VCaP (cell line): ENCODE results near the gene CST2.
"Not testable (repeated sequence)": the region's sequence is repeated elsewhere in the genome, so short reads cannot be mapped to it uniquely, and the experiment has no call there.

ENCODE experiments used
- H3K27ac ChIP-seq: fragments of 450-650 bp; 2 replicates; pipeline ENCODE4 v1.5.1; 2017
- TF ChIP-seq, protein P1 (sequence below): fragments of 450-650 bp; conservative IDR thresholded peaks from 2 replicates; pipeline ENCODE4 v1.5.1; 2017; ENCODE audit warnings: mild to moderate bottlenecking, moderate library complexity

CST2 gene

DNA sequence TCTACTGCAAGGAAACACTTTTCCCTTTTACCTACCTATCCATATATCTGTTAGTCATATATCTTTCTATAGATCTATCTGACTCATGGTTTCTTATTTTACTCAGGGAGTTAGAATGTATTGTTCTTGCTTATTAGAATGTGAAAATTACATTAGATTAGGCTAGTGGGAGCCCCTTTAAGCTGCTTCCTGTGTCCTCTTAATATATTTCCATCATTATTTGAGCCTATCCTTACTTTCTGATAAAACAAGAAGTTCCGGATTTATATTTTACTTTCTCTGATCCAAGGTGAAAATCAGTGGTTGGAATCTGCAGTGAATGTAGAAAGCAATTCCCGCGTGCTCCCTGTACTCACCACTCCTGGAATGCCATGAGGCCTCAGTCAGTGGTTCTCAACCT is 31.0 kb downstream of the CST2 start:
- TF ChIP-seq, protein P1, sequence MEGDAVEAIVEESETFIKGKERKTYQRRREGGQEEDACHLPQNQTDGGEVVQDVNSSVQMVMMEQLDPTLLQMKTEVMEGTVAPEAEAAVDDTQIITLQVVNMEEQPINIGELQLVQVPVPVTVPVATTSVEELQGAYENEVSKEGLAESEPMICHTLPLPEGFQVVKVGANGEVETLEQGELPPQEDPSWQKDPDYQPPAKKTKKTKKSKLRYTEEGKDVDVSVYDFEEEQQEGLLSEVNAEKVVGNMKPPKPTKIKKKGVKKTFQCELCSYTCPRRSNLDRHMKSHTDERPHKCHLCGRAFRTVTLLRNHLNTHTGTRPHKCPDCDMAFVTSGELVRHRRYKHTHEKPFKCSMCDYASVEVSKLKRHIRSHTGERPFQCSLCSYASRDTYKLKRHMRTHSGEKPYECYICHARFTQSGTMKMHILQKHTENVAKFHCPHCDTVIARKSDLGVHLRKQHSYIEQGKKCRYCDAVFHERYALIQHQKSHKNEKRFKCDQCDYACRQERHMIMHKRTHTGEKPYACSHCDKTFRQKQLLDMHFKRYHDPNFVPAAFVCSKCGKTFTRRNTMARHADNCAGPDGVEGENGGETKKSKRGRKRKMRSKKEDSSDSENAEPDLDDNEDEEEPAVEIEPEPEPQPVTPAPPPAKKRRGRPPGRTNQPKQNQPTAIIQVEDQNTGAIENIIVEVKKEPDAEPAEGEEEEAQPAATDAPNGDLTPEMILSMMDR: no peak
- no peak overlapping the region for H3K27ac ChIP-seq

DNA sequence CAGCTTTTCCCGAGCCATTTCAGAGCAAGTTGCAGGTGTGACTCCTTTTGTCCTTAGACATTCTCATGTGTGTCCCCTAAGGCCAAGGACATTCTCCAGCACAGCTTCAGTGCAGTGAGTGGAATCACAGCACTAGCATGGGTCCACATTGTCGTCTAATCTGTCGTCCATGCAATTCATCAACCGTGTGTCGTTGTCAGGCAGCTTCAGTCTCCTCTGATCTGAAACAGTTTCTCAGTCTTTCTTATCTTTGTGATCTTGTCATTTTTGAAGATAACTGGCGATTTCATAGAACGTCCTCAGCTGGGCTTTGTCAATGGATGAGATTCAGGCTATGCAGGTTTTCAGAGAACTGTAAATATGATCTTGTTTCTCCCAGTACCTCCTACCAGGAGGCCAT is 31.7 kb downstream of the CST2 start:
- no peak overlapping the region for H3K27ac ChIP-seq
- TF ChIP-seq, protein P1: no peak

DNA sequence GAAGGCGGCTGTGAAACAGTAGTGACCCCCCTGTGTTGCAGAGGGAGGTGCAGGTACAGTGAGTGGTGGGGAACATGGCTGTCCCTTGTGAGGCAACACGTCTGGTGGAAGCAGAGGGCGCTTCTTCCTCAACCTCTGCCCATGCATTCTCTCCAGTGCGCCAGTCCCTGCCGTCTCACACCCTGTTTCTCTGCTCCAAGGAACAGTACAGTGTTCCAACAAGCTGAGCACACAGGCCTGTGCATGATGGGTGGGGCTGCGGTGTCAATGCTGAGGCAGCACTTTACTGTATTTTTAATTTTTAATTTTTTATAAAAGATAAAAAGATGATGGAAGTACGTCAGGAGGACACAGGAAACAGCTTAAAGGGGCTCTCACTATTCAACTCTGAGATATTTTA is 32.5 kb downstream of the CST2 start:
- no peak overlapping the region for H3K27ac ChIP-seq
- TF ChIP-seq, protein P1: no peak

DNA sequence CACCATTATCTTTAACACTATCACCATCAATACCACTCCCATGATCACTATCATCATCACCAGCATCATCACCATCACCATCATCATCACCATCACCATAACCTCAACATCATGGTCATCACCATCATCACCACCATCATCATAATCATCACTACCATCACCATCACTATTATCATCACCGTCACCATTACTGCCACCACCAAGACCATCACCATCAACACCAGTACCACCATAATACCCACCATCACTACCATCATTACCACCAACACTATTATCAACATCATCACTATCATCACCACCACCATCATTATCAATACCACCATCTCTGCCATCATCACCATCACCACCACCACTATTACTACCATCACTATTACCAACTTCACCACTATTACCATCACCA is 43.1 kb downstream of the CST2 start:
- no peak overlapping the region for H3K27ac ChIP-seq
- TF ChIP-seq, protein P1: no peak

DNA sequence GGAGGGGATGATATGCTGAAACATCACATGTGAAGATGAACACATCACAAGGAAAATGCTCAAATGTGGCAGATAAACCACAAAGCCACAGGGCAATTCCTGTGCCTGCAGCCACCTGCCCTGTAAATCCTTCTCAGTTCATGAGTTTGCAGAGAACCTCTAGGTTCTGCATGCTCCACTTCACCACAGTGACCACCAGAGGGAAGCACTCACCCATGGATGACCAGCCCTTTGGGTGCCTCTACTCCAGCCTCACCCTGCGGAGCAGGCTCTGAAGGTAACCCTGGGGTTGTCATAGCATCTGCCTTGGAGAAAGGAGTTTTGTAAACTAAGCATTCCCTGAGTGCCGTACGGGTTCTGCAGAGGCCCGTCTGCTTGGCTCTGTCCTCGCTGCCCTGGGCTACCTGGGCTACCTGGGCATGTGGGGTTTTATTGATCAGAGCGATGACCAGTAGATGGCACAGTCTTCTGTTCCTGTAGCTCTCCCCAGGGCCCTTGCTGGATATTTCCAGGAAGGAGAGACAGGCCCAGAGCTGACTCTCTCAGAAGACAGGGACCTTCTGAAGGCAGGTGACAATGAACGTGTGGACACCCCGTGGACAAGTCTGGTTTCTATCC is 44.1 kb downstream of the CST2 start:
- TF ChIP-seq, protein P1: peak; percentile 62
- H3K27ac ChIP-seq: no peak overlapping the region

DNA sequence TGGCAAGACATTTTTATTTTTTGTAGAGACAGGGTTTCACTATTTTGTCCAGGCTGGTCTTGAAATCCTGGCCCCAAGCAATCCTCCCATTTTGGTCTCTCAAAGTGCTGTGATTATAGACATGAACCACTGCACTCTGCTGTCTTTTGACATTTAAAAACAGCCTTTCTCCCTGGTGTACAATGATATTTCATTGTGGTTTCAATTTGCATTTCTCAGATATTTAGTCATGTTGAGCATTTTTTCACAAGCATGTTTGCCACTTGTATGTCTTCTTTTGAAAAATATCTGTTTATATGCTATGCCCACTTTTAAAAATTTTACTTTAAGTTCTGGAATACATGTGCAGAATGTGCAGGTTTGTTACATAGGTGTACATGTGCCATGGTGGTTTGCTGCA is 47.9 kb downstream of the CST2 start:
- H3K27ac ChIP-seq: not testable (repeated sequence)

DNA sequence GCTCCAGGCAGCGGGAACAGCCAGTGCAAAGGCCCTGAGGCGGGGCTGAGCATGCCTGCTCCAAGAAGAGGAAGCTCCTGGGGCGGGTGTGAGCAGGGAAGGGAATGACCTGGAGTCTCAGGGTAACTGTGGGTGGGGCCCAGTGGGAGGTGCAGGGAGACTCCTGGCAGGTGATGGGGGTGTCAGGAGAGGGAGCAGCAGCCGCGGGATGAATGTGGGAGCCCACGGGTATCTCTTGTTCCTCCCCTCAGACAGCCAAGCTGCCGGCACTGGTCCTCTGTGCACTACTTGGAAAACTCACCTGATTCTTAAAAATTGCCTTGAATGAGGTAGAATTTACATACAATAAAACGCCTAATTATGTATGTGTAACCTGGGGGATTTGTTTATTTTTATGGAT is 49.1 kb downstream of the CST2 start:
- H3K27ac ChIP-seq: not testable (repeated sequence)

DNA sequence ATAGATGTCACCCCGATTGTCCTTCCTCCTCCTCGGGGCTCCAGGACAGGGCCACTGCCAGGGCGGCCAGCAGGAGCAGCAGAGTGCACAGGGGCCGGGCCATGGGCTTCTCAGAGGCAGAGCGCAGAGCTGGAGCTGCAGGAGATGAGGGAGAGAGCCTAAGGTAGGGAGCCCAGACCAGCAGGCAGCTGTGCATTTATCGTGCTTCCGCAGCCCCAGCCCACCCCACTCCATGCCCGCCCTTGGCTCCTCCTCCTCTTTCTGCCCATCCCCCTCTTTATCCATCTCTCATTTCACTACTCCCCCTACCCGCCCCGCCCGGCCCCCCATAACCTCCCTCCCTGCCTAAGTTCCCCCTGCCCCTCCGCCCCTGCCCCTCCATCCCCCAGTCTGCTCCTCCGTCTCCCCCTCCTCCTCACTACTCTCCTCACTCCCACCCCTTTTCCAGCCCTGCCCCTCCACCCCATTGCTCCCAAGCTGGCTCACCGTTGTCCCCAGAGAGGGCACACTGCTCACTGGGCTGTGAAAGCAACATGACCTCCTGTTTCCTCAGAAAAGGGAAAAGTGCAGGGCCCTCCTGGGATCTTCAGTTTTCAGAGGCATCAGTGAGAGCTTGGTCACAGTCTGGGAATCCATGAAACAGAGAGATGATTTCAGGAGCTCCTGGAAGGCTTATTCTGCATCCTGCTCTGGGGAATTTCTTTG is 50.3 kb downstream of the CST2 start:
- no peak overlapping the region for H3K27ac ChIP-seq
- TF ChIP-seq, protein P1: no peak
